Measurements from ENCODE around the gene MPST.
"Not testable (repeated sequence)": the region's sequence is repeated elsewhere in the genome, so short reads cannot be mapped to it uniquely, and the experiment has no call there.

MPST gene

GRCh38 chr22:37062702-37063381, 43.3 kb downstream of the MPST start:
- no peak for DNase-seq

GRCh38 chr22:37063431-37064420, 44.2 kb downstream of the MPST start:
- no peak for DNase-seq

- no peak for DNase-seq
Measured at GRCh38 chr22:37064553-37064952, 45.0 kb downstream of the MPST start.

GRCh38 chr22:37065180-37065579, 45.6 kb downstream of the MPST start:
- DNase-seq = no peak

GRCh38 chr22:37065961-37066360, 46.4 kb downstream of the MPST start:
- DNase-seq = no peak

- DNase-seq = no peak
Measured at GRCh38 chr22:37067428-37067827, 47.9 kb downstream of the MPST start.

- DNase-seq = no peak
Measured at GRCh38 chr22:37068859-37069258, 49.3 kb downstream of the MPST start.

- no peak for DNase-seq
Measured at GRCh38 chr22:37069319-37069718, 49.8 kb downstream of the MPST start.

- no peak for DNase-seq
Measured at GRCh38 chr22:37069719-37070118, 50.2 kb downstream of the MPST start.

GRCh38 chr22:37070334-37070733, 50.8 kb downstream of the MPST start:
- no peak for DNase-seq

- no peak for DNase-seq
Measured at GRCh38 chr22:37070744-37071143, 51.2 kb downstream of the MPST start.

GRCh38 chr22:37071850-37072592, 52.5 kb downstream of the MPST start:
- not testable (repeated sequence) for DNase-seq

- no peak for DNase-seq
Measured at GRCh38 chr22:37072673-37073072, 53.1 kb downstream of the MPST start.

GRCh38 chr22:37074537-37074936, 55.0 kb downstream of the MPST start:
- DNase-seq = no peak

GRCh38 chr22:37075046-37075445, 55.5 kb downstream of the MPST start:
- DNase-seq = no peak

GRCh38 chr22:37075822-37076433, 56.4 kb downstream of the MPST start:
- no peak for DNase-seq

- DNase-seq = peak; percentile 89 to 97
Measured at GRCh38 chr22:37077802-37078448, 58.4 kb downstream of the MPST start.

GRCh38 chr22:37079158-37079557, 59.6 kb downstream of the MPST start:
- DNase-seq = no peak

All from stimulated activated CD4-positive, alpha-beta T cell treated with anti-CD3 and anti-CD28 coated beads, Interleukin-2, amount 100 ng/mL, for 48 hours (primary cell).